Common myeloid progenitor, CD34-positive (primary cell): ENCODE results near the gene HSPA12B.

Experiments
- CTCF ChIA-PET: fragments of 350-600 bp; sonication (Branson Sonifier 250); formaldehyde crosslinking; loops from one replicate; lab custom pipeline; 2021; ENCODE audit warnings: antibody characterized with exemption; lab: Charles Lee
- POLR2A ChIA-PET: fragments of 350-600 bp; sonication (Branson Sonifier 250); formaldehyde crosslinking; loops from one replicate; lab custom pipeline; 2021; ENCODE audit warnings: antibody characterized with exemption; lab: Charles Lee
- DNase-seq, 3 donors: peaks; one replicate each; pipeline versions ENCODE4 v3.0.0 to v3.0.0-alpha.2; 2013
- H3K27ac ChIP-seq, 2 experiments: 1 replicate in 1 of 2; 2 replicates in 1 of 2; pipeline ENCODE4 v1.7.0; 2013; ENCODE audit warnings: inconsistent platforms in 2 of 2, low read length in 2 of 2, mild to moderate bottlenecking in 2 of 2, low read depth in 1 of 2, moderate library complexity in 1 of 2; ENCODE audit not compliant: severe bottlenecking in 2 of 2, insufficient read depth in 1 of 2, poor library complexity in 1 of 2
- H3K27me3 ChIP-seq, 5 experiments: replicated peaks in 2 of 5; 1 replicate in 3 of 5; 2 replicates in 2 of 5; pipeline versions ENCODE4 v1.6.1 to v1.7.0; 2013; ENCODE audit warnings: low read length in 4 of 5, mild to moderate bottlenecking in 2 of 5, moderate library complexity in 2 of 5, inconsistent platforms in 1 of 5; ENCODE audit not compliant: insufficient read depth in 5 of 5, control insufficient read depth in 4 of 5
- H3K36me3 ChIP-seq, 4 experiments: 1 replicate in 2 of 4; 2 replicates in 2 of 4; pipeline versions ENCODE4 v1.6.1 to v1.7.0; 2013; ENCODE audit warnings: low read length in 3 of 4, control low read depth in 1 of 4, mild to moderate bottlenecking in 1 of 4; ENCODE audit not compliant: control insufficient read depth in 4 of 4, insufficient read depth in 4 of 4
- H3K4me1 ChIP-seq, 4 experiments: 1 replicate in 3 of 4; 2 replicates in 1 of 4; pipeline versions ENCODE4 v1.6.1 to v1.7.1; 2013; ENCODE audit warnings: low read length in 3 of 4, mild to moderate bottlenecking in 3 of 4, control low read depth in 1 of 4, inconsistent platforms in 1 of 4, moderate library complexity in 1 of 4; ENCODE audit not compliant: control insufficient read depth in 4 of 4, insufficient read depth in 4 of 4; ENCODE audit errors: control extremely low read depth in 1 of 4
- H3K4me3 ChIP-seq, 7 experiments: 1 replicate in 4 of 7; 2 replicates in 3 of 7; pipeline versions ENCODE4 v1.5.1 to v1.7.0; 2013; ENCODE audit warnings: mild to moderate bottlenecking in 7 of 7, low read length in 6 of 7, moderate library complexity in 6 of 7, inconsistent platforms in 2 of 7, low read depth in 2 of 7, control low read depth in 1 of 7; ENCODE audit not compliant: insufficient read depth in 4 of 7, control insufficient read depth in 1 of 7; ENCODE audit errors: extremely low read depth in 1 of 7
- H3K9me3 ChIP-seq, 5 experiments: 1 replicate in 4 of 5; 2 replicates in 1 of 5; pipeline versions ENCODE4 v1.6.1 to v1.7.1; 2013; ENCODE audit warnings: low read length in 4 of 5, mild to moderate bottlenecking in 2 of 5, inconsistent platforms in 1 of 5, low read depth in 1 of 5, moderate library complexity in 1 of 5; ENCODE audit not compliant: control insufficient read depth in 4 of 5, insufficient read depth in 2 of 5; ENCODE audit errors: control extremely low read depth in 1 of 5
- WGBS: methylation state at CpG from one replicate; pipeline ENCODE4 v1.1.5; 2013; ENCODE audit not compliant: insufficient coverage; 5-methylcytosine and 5-hydroxymethylcytosine counted together

HSPA12B gene

GRCh38 chr20:3751675-3752385 is 19.3 kb downstream of the HSPA12B start:
- Histone ChIP-seq H3K27me3 (peaks cover 0 to 4% (median 0%) of the 10 kb centered on the region in 5 experiments), H3K36me3 (peaks cover 0 to 34% (median 16%) of the 10 kb centered on the region in 4 experiments), H3K27ac (no peak overlapping the region), H3K4me3 (peak overlapping the region in 5 of 7 experiments; percentile 23 to 65 (median 61)), H3K4me1 (peaks cover 0 to 21% (median 8%) of the 10 kb centered on the region in 4 experiments), H3K9me3 (no peaks in the 10 kb centered on the region)
- ChIA-PET POLR2A (interaction anchor here (0.6 kb wide), 1 partner anchor 1294 kb away, joined by 4 read pairs; no protein-coding TSS in a partner anchor), CTCF (interaction anchor here (1.0 to 16.4 kb wide), 10 partner anchors 8 to 335 kb away, joined by 3 to 216 read pairs (median 8); partner anchors contain the start of genes ADISSP and SIGLEC1)
- 48% methylated on average over 73 of the region's 95 CpGs for WGBS
- peak; percentile 65 to 86 (median 78) for DNase-seq

- no peak for DNase-seq
- H3K4me3 ChIP-seq: peak overlapping the region in 4 of 7 experiments; percentile 23 to 65 (median 62)
- WGBS: 35% methylated on average over 8 of the region's 13 CpGs
- CTCF ChIA-PET: interaction anchor here (1.0 to 16.4 kb wide), 9 partner anchors 8 to 334 kb away, joined by 3 to 216 read pairs (median 6); partner anchors contain the start of gene ADISSP
- POLR2A ChIA-PET: no interaction called here
- peaks cover 0 to 21% (median 8%) of the 10 kb centered on the region in 4 experiments for H3K4me1 ChIP-seq
- peaks cover 0 to 34% (median 16%) of the 10 kb centered on the region in 4 experiments for H3K36me3 ChIP-seq
- no peaks in the 10 kb centered on the region for H3K9me3 ChIP-seq
- peaks cover 0 to 2% (median 0%) of the 10 kb centered on the region in 5 experiments for H3K27me3 ChIP-seq
- H3K27ac ChIP-seq: no peak overlapping the region
Measured at GRCh38 chr20:3752386-3752759, 19.9 kb downstream of the HSPA12B start.

GRCh38 chr20:3753098-3753497 is 20.6 kb downstream of the HSPA12B start:
- Histone ChIP-seq H3K27me3 (peaks cover 0 to 2% (median 0%) of the 10 kb centered on the region in 5 experiments), H3K27ac (no peak overlapping the region), H3K4me1 (peaks cover 0 to 21% (median 8%) of the 10 kb centered on the region in 4 experiments), H3K9me3 (no peaks in the 10 kb centered on the region), H3K36me3 (peaks cover 0 to 36% (median 17%) of the 10 kb centered on the region in 4 experiments), H3K4me3 (no peak overlapping the region)
- 70% methylated on average over 3 of the region's 4 CpGs for WGBS
- ChIA-PET CTCF (interaction anchor here (0.7 to 16.4 kb wide), 10 partner anchors 9 to 334 kb away, joined by 3 to 216 read pairs (median 4); partner anchors contain the start of gene ADISSP), POLR2A (no interaction called here)
- DNase-seq: peak; percentile 75 to 87 (median 81)

DNA sequence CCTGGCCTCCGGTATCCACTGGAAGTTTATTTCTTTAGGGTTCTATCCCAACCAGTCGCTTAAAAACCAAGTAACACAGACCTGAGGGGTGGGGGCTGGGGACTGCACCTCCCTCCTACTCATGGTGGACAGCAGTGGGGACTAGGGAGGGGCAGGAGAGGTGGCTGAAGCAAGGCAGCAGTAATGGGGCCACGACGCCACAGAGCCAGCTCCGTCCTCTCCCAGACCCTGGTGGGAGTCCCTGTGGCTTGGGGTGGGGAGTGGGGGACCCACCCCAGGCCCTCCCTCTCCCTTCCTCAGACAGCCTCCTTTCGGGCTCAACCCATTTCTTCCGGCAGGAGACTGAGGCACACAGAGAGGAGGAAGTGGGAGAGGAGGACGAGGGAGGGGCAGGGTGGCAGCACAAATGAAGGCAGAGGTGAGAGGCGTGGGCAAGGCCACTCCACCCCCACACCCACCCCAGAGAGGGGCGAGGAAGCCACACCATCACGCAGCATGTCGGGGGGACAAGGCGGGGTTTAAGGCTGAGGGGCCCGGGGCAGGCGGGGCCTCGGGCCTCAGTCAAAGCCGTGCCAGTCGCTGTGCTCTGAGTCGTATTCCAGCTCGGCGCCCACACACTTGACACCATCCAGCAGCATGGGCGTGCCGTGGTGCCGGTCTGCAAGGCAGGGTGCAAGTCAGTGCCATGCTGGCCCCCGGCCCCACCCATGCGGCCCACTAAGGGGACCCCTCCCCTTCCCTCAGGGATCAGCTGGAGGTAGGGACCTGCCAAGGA is 21.2 kb downstream of the HSPA12B start:
- WGBS: 97% methylated on average over 12 of the region's 26 CpGs
- Histone ChIP-seq H3K27me3 (peaks cover 0 to 2% (median 0%) of the 10 kb centered on the region in 5 experiments), H3K4me3 (no peak overlapping the region), H3K36me3 (peaks cover 0 to 42% (median 19%) of the 10 kb centered on the region in 4 experiments), H3K4me1 (peaks cover 0 to 21% (median 8%) of the 10 kb centered on the region in 4 experiments), H3K9me3 (no peaks in the 10 kb centered on the region), H3K27ac (no peak overlapping the region)
- ChIA-PET POLR2A (no interaction called here), CTCF (interaction anchor here (0.7 to 16.4 kb wide), 11 partner anchors 10 to 101 kb away, joined by 3 to 216 read pairs (median 5); partner anchors contain the start of gene ADISSP)
- no peak for DNase-seq

- Histone ChIP-seq H3K9me3 (no peaks in the 10 kb centered on the region), H3K4me1 (peaks cover 0 to 21% (median 8%) of the 10 kb centered on the region in 4 experiments), H3K27ac (no peak overlapping the region), H3K36me3 (peaks cover 0 to 47% (median 21%) of the 10 kb centered on the region in 4 experiments), H3K4me3 (no peak overlapping the region), H3K27me3 (peaks cover 0 to 2% (median 0%) of the 10 kb centered on the region in 5 experiments)
- ChIA-PET POLR2A (no interaction called here), CTCF (interaction anchor here (0.8 to 16.4 kb wide), 5 partner anchors 10 to 100 kb away, joined by 3 to 216 read pairs (median 5); partner anchors contain the start of gene ADISSP)
- WGBS: 98% methylated on average over 14 of the region's 16 CpGs
- DNase-seq: no peak
Measured at GRCh38 chr20:3754276-3754630, 21.8 kb downstream of the HSPA12B start.

- Histone ChIP-seq H3K4me1 (peaks cover 0 to 21% (median 8%) of the 10 kb centered on the region in 4 experiments), H3K9me3 (no peaks in the 10 kb centered on the region), H3K36me3 (peaks cover 0 to 53% (median 21%) of the 10 kb centered on the region in 4 experiments), H3K27me3 (peaks cover 0 to 2% (median 0%) of the 10 kb centered on the region in 5 experiments), H3K4me3 (no peak overlapping the region), H3K27ac (no peak overlapping the region)
- ChIA-PET CTCF (interaction anchor here (0.7 to 16.4 kb wide), 4 partner anchors 8 to 39 kb away, joined by 4 to 216 read pairs (median 4); partner anchors contain the start of gene ADISSP), POLR2A (no interaction called here)
- 98% methylated on average over 5 of the region's 7 CpGs for WGBS
- DNase-seq: no peak
Measured at GRCh38 chr20:3755269-3755668, 22.8 kb downstream of the HSPA12B start.
